ENCODE results near the gene EPHB1.

EPHB1 gene

DNA sequence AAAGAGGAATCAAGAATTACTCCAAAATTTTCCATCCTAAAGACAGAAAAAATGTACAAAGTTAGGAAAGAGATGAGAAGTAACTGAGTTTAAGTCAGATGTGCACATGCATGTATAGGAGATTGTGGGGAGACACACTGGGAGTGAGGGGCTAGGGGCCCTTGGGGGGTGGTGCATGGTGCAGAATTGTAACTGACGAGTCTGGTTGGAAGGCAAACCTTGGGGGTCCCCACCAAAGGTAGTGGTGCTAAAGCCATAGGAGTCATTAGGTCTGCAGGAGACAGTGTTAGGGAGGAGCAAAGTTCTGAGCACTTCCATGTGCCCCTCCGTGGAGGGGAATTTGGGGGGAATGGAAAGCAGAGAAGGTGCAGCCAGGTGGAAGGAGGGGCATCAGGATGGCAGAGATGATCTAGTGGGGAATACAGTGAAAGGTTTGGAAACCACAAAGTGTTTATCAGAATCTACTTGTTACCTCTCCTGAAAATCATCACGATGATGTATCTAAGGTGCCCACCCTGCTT lies 37.5 kb upstream of the EPHB1 start:
- Histone ChIP-seq H3K4me2 (no peak overlapping the region), H4K20me1 (no peaks in the 10 kb centered on the region), H3K9me3 (no peaks in the 10 kb centered on the region), H3K36me3 (no peaks in the 10 kb centered on the region), H3K4me3 (no peak overlapping the region), H3K4me1 (no peaks in the 10 kb centered on the region), H3K9ac (no peak overlapping the region), H3K27ac (no peak overlapping the region), H3K27me3 (no peaks in the 10 kb centered on the region)
- TF ChIP-seq Cebpa-rat (IDR thresholded peaks at IDR 0.05), result no peak

- H3K4me2 ChIP-seq, result no peak overlapping the region
- H3K4me1 ChIP-seq, result no peaks in the 10 kb centered on the region
Measured at GRCh38 chr3:134761213-134761612, 33.8 kb upstream of the EPHB1 start.

DNA sequence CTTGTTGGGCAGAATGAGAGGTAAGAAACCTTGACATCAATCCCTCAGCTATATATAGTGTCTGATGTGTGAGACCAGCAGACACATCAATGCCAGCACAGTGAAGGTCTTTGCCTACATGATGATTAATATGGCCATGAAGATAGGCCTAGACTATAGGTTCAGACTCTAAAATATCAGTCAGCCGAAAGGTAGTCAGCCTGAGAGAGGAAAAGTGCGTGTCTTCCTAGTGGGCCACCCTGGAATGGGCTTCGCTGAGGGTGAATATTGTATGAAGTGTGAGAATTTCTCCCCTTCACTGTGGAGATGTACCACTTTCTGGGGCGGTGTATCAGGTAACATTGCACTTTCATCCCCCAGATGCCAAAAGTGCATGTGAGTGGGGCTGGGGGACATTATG lies 33.0 kb upstream of the EPHB1 start:
- H4K20me1 ChIP-seq, result no peaks in the 10 kb centered on the region
- no peak overlapping the region for H3K9ac ChIP-seq
- no peaks in the 10 kb centered on the region for H3K27me3 ChIP-seq
- no peak overlapping the region for H3K4me2 ChIP-seq
- H3K9me3 ChIP-seq, result no peaks in the 10 kb centered on the region
- no peak for TF ChIP-seq Cebpa-rat (IDR thresholded peaks at IDR 0.05)
- H3K36me3 ChIP-seq, result no peaks in the 10 kb centered on the region
- H3K27ac ChIP-seq, result no peak overlapping the region
- no peaks in the 10 kb centered on the region for H3K4me1 ChIP-seq
- no peak overlapping the region for H3K4me3 ChIP-seq

More at GRCh38 chr3:134761213-134761612, 33.8 kb upstream of the EPHB1 start:
- TF ChIP-seq Cebpa-rat (IDR thresholded peaks at IDR 0.05), result no peak
- Histone ChIP-seq H3K4me3 (no peak overlapping the region), H3K9ac (no peak overlapping the region), H3K27me3 (no peaks in the 10 kb centered on the region), H4K20me1 (no peaks in the 10 kb centered on the region), H3K27ac (no peak overlapping the region), H3K36me3 (no peaks in the 10 kb centered on the region), H3K9me3 (no peaks in the 10 kb centered on the region)

DNA sequence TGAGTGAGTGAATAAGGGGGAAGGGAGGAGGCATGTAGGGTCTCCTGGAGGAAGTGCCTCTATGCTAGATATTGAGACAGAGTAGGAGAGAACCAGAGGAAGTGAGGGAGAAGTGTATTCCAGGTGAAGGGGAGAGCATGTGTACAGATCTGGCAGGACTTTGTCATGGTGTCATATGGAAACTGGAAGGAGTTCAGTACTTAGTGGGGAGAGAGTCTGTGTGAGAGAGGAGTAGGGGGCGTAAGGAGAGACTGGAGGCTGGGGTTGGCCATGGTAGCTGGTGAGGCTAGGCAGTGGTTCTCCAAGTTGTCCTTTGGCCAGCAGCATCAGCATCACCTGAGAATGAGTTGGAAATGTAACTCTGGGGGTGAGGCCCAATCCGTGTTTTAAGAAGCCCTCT lies 29.6 kb upstream of the EPHB1 start:
- H3K4me1 ChIP-seq, result no peaks in the 10 kb centered on the region
- no peak overlapping the region for H3K27ac ChIP-seq
- no peaks in the 10 kb centered on the region for H3K36me3 ChIP-seq
- H3K4me3 ChIP-seq, result no peak overlapping the region
- H4K20me1 ChIP-seq, result no peaks in the 10 kb centered on the region
- H3K27me3 ChIP-seq, result no peaks in the 10 kb centered on the region
- H3K9ac ChIP-seq, result no peak overlapping the region
- H3K9me3 ChIP-seq, result no peaks in the 10 kb centered on the region
- no peak overlapping the region for H3K4me2 ChIP-seq
- TF ChIP-seq Cebpa-rat (IDR thresholded peaks at IDR 0.05), result no peak

DNA sequence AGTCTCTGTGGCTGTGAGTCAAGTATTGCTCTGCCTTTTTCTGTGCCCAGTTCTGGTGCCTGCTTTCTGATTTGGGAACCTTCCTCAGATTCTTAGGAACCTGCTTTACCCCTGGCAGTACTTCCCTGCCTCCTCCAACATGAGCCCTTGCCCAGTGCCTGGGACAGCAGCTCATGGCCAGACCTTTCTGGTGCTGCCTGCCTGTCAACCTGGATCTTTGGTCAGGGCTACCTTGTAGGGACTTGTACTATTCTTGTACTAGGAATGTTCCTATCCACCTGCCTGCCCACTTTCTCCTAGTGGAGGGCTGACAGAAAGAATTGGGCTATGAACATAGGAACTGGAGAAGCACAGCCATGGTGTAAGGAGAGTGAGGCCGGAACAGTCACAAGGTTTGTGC lies 28.8 kb upstream of the EPHB1 start:
- H3K9ac ChIP-seq, result no peak overlapping the region
- H3K9me3 ChIP-seq, result no peaks in the 10 kb centered on the region
- H3K4me2 ChIP-seq, result no peak overlapping the region
- no peak overlapping the region for H3K4me3 ChIP-seq
- H3K36me3 ChIP-seq, result no peaks in the 10 kb centered on the region
- no peaks in the 10 kb centered on the region for H3K27me3 ChIP-seq
- H3K27ac ChIP-seq, result no peak overlapping the region
- H4K20me1 ChIP-seq, result no peaks in the 10 kb centered on the region
- H3K4me1 ChIP-seq, result no peaks in the 10 kb centered on the region
- TF ChIP-seq Cebpa-rat (IDR thresholded peaks at IDR 0.05), result no peak

DNA sequence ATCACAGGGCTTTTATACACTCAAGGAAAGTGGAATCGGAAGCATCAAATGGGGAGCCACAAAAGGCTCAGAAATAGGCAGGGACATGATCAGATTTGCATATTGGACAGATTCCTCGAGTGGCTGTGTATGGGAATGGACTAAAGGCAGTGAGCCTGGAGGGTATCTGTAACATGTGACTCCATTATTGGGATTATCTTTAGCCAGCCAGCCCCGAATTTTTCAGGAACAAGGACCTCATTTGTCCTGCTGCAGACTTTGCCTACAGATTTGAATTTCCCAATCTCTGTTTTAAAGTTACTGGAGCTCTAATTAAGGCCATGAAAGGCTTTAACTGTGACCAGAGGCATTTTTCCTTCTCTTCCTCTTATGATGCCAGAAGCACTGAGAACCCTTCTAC lies 26.9 kb upstream of the EPHB1 start:
- no peak overlapping the region for H3K27ac ChIP-seq

DNA sequence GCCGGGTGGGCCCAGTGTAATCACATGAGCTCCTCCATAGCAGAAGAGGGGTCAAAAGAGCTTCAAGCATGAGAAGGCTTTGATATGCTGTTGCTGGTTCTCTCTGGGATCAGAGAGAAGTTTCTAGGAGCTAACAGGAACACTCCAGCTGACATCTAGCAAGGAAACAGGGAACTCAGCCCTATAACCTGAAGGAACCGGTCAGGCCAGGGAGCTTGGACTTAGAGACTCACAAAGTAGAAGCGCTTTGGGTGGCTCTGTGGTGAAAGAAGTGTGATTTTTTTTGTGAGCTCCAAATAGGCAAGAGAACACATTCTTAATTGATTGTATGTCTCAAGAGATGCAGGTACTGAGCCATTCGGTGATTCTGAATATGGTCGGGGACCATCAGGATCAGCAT lies 26.2 kb upstream of the EPHB1 start:
- H3K27me3 ChIP-seq, result no peaks in the 10 kb centered on the region
- H3K4me1 ChIP-seq, result no peaks in the 10 kb centered on the region
- TF ChIP-seq Cebpa-rat (IDR thresholded peaks at IDR 0.05), result no peak

More for the DNA sequence above, 26.9 kb upstream of the EPHB1 start:
- Histone ChIP-seq H3K27me3 (no peaks in the 10 kb centered on the region), H3K4me3 (no peak overlapping the region), H3K4me2 (no peak overlapping the region), H3K9me3 (no peaks in the 10 kb centered on the region), H3K36me3 (no peaks in the 10 kb centered on the region), H3K9ac (no peak overlapping the region), H4K20me1 (no peaks in the 10 kb centered on the region), H3K4me1 (no peaks in the 10 kb centered on the region)
- TF ChIP-seq Cebpa-rat (IDR thresholded peaks at IDR 0.05), result no peak

DNA sequence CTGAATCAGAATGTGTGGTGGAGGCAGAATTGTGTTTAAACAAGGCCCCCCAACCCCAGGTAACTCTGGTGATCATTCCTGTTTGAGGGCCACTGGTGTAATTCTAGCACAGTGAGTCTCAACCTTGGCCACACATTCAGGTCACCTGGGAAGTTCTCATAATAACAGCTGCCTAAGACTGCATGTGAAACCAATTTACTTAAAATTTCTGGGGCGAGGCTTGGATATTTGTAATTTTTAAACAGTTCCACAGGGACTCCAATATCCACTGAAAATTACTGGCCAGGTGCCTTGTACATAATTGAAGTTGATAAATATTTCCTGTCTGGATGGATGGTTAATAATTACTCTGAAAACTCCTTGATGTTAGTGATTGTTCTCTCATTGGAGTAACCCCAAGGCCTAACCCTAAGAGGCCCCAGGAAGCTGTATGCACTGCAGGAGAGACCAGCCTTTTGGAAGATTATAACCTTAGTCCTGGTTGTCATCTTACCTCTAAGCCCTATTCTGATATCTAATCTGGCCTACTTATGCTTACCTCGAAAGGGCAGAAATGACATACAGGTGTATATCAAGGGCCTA lies 25.7 kb upstream of the EPHB1 start:
- H3K4me2 ChIP-seq, result no peak overlapping the region
- no peaks in the 10 kb centered on the region for H3K27me3 ChIP-seq
- H4K20me1 ChIP-seq, result no peaks in the 10 kb centered on the region
- no peaks in the 10 kb centered on the region for H3K9me3 ChIP-seq
- no peaks in the 10 kb centered on the region for H3K4me1 ChIP-seq
- no peak overlapping the region for H3K4me3 ChIP-seq
- H3K36me3 ChIP-seq, result no peaks in the 10 kb centered on the region
- no peak for TF ChIP-seq Cebpa-rat (IDR thresholded peaks at IDR 0.05)
- H3K27ac ChIP-seq, result no peak overlapping the region
- no peak overlapping the region for H3K9ac ChIP-seq

More for the DNA sequence above, 26.2 kb upstream of the EPHB1 start:
- H4K20me1 ChIP-seq, result no peaks in the 10 kb centered on the region
- no peaks in the 10 kb centered on the region for H3K9me3 ChIP-seq
- H3K36me3 ChIP-seq, result no peaks in the 10 kb centered on the region
- H3K27ac ChIP-seq, result no peak overlapping the region
- H3K4me3 ChIP-seq, result no peak overlapping the region
- H3K9ac ChIP-seq, result no peak overlapping the region
- H3K4me2 ChIP-seq, result no peak overlapping the region

DNA sequence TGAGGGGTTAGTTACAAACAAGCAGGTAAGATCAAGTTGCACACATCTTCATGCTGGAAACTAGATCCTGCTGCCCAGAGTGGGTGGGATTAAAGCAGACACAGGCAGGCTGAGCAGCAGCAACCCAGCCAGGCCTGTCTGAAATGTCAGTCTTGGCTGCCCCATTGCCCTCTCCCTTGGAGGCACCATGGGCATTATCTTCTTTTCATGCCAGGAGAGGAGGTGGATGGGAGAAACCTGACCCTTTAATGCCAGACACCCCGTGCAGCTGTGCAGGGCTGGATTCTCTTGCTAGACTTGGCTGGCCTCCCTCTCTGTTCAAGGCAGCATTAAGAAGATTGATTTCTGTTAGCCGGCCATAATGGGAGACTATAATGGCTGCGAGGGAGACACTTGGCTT lies 23.0 kb upstream of the EPHB1 start:
- Histone ChIP-seq H3K4me1 (no peaks in the 10 kb centered on the region), H3K4me2 (no peak overlapping the region), H3K36me3 (no peaks in the 10 kb centered on the region), H4K20me1 (no peaks in the 10 kb centered on the region), H3K27ac (no peak overlapping the region), H3K4me3 (no peak overlapping the region), H3K27me3 (no peaks in the 10 kb centered on the region), H3K9me3 (no peaks in the 10 kb centered on the region), H3K9ac (no peak overlapping the region)
- no peak for TF ChIP-seq Cebpa-rat (IDR thresholded peaks at IDR 0.05)

GRCh38 chr3:134772591-134772990 lies 22.5 kb upstream of the EPHB1 start:
- H3K36me3 ChIP-seq, result no peaks in the 10 kb centered on the region
- no peak for TF ChIP-seq Cebpa-rat (IDR thresholded peaks at IDR 0.05)
- no peak overlapping the region for H3K4me3 ChIP-seq
- no peak overlapping the region for H3K9ac ChIP-seq
- no peaks in the 10 kb centered on the region for H3K9me3 ChIP-seq
- no peak overlapping the region for H3K4me2 ChIP-seq
- no peaks in the 10 kb centered on the region for H3K27me3 ChIP-seq
- H4K20me1 ChIP-seq, result no peaks in the 10 kb centered on the region
- H3K4me1 ChIP-seq, result no peaks in the 10 kb centered on the region; the same call in 1 of the 2 replicates
- no peak overlapping the region for H3K27ac ChIP-seq

DNA sequence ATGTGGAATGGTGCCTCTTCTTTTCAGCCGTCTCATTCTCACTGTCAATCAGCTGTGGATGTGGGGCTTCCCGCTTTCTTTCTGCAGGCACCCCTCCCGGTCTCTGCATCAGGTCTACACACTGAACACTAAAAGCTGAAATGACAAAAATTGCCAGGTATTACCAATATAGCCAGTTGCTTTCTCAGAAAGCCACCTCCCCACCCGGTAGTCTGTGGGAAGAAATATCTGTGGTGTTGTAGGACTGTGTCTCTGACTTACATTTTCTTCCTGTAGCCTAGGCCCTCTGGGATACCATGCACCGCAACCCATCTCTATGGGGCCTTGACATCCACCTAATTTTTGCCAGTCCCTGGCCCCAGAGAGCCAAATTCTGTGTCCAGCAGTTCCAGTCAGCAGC lies 19.2 kb upstream of the EPHB1 start:
- no peak overlapping the region for H3K4me2 ChIP-seq
- H3K27me3 ChIP-seq, result no peaks in the 10 kb centered on the region
- no peak for TF ChIP-seq Cebpa-rat (IDR thresholded peaks at IDR 0.05)
- no peak overlapping the region for H3K9ac ChIP-seq
- H3K27ac ChIP-seq, result no peak overlapping the region
- no peaks in the 10 kb centered on the region for H4K20me1 ChIP-seq
- no peaks in the 10 kb centered on the region for H3K36me3 ChIP-seq
- H3K9me3 ChIP-seq, result no peaks in the 10 kb centered on the region
- H3K4me3 ChIP-seq, result no peak overlapping the region
- no peaks in the 10 kb centered on the region; the same call in 1 of the 2 replicates for H3K4me1 ChIP-seq

Measured in BLaER1 (cell line).